HG02678 (cell line): Measurements from ENCODE around the gene PCBP3.
"Not testable (repeated sequence)": the region's sequence is repeated elsewhere in the genome, so short reads cannot be mapped to it uniquely, and the experiment has no call there.

ENCODE experiments used
- ATAC-seq: cut with Tn5 transposase; IDR thresholded peaks from one replicate; pipeline ENCODE4 v1.9.1; 2021; ENCODE audit warnings: mild to moderate bottlenecking, moderate library complexity; ENCODE audit not compliant: unreplicated experiment

PCBP3 gene

GRCh38 chr21:45643021-45643980 lies at the start of gene PCBP3:
Gene PCBP3, plus strand, starts transcription at chr21:45643725. Its CDS starts 206,361 bp downstream, at chr21:45850086.
- ATAC-seq, result peak; percentile 73

GRCh38 chr21:45594721-45595489 lies 48.6 kb upstream of the PCBP3 start:
- no peak for ATAC-seq

GRCh38 chr21:45595574-45596295 lies 47.8 kb upstream of the PCBP3 start:
- no peak for ATAC-seq

GRCh38 chr21:45596704-45597318 lies 46.7 kb upstream of the PCBP3 start:
- no peak for ATAC-seq

- ATAC-seq, result no peak
These were observed 45.4 kb upstream of the PCBP3 start for GRCh38 chr21:45598109-45598508.

- no peak for ATAC-seq
These were observed 44.9 kb upstream of the PCBP3 start for GRCh38 chr21:45598666-45599065.

GRCh38 chr21:45599146-45599581 lies 44.4 kb upstream of the PCBP3 start:
- no peak for ATAC-seq

- no peak for ATAC-seq
These were observed 43.3 kb upstream of the PCBP3 start for GRCh38 chr21:45600248-45600647.

GRCh38 chr21:45601551-45601950 lies 42.0 kb upstream of the PCBP3 start:
- no peak for ATAC-seq

GRCh38 chr21:45602106-45602505 lies 41.4 kb upstream of the PCBP3 start:
- no peak for ATAC-seq

- ATAC-seq, result no peak
These were observed 40.0 kb upstream of the PCBP3 start for GRCh38 chr21:45603481-45603880.

GRCh38 chr21:45604681-45605080 lies 38.8 kb upstream of the PCBP3 start:
- ATAC-seq, result not testable (repeated sequence)

GRCh38 chr21:45607021-45607908 lies 36.3 kb upstream of the PCBP3 start:
- no peak for ATAC-seq

GRCh38 chr21:45607909-45608295 lies 35.6 kb upstream of the PCBP3 start:
- no peak for ATAC-seq

GRCh38 chr21:45608747-45609470 lies 34.6 kb upstream of the PCBP3 start:
- not testable (repeated sequence) for ATAC-seq

- not testable (repeated sequence) for ATAC-seq
These were observed 33.9 kb upstream of the PCBP3 start for GRCh38 chr21:45609616-45610015.

- no peak for ATAC-seq
These were observed 32.2 kb upstream of the PCBP3 start for GRCh38 chr21:45611296-45611695.

GRCh38 chr21:45611939-45612664 lies 31.4 kb upstream of the PCBP3 start:
- ATAC-seq, result no peak
